Measurements from ENCODE around the gene PRRG2. TPM values are rescaled to one million over a fixed set of nuclear protein-coding genes. Genes with fewer than 3 reads are reported as not detected.

PRRG2 gene
- total RNA-seq, 4 donors from 2014 or later = 13.8 to 21.2 (median 16.7) TPM

- 1% methylated on average over 49 of the region's 51 CpGs for WGBS
- H3K36me3 ChIP-seq = peaks cover 7% of the 10 kb centered on the region
- DNase-seq (ENCODE audit: low spot score in 2 of 2) = peak; percentile 100
These were observed 59.2 kb downstream of the PRRG2 start, which contains the start of gene RRAS for GRCh38 chr19:49640113-49640898. RRAS (minus strand) TSS chr19:49640143; CDS start chr19:49640098, 45 bp downstream.

More at GRCh38 chr19:49640113-49640898, 59.2 kb downstream of the PRRG2 start, which contains the start of gene RRAS:
- TF ChIP-seq EP300 (IDR thresholded peaks at IDR 0.05) (peak; percentile 45), POLR2AphosphoS5 (IDR thresholded peaks at IDR 0.05) (peak; percentile 10 to 85 (median 76)), POLR2A (IDR thresholded peaks at IDR 0.05) (peak in 1 of 2 donors; percentile 89), CTCF (IDR thresholded peaks at IDR 0.05) (no peak)
- Histone ChIP-seq H3K4me1 (peaks cover 78% of the 10 kb centered on the region), H3K9me3 (no peaks in the 10 kb centered on the region), H3K4me3 (peak within 1 kb of the TSS; percentile 73), H3K27me3 (no peaks in the 10 kb centered on the region), H3K27ac (peak within 1 kb of the TSS; percentile 98)

Other genes starting within 250 kb of the PRRG2 start
- gene CD37, start 245.9 kb upstream of the PRRG2 start, total RNA-seq = 10 to 100 TPM in 1 of 4 donors, 1 to 10 TPM in 3; 2.9 to 25.7 (median 5.0) TPM
- gene TEAD2, start 218.9 kb upstream of the PRRG2 start, total RNA-seq = 10 to 100 TPM; 10.6 to 15.4 (median 13.2) TPM
- gene DKKL1, start 217.4 kb upstream of the PRRG2 start, total RNA-seq = not detected
- gene KASH5, start 193.1 kb upstream of the PRRG2 start, total RNA-seq = not detected
- gene PTH2, start 157.9 kb upstream of the PRRG2 start, total RNA-seq = not detected
- not detected for gene GFY, start 155.9 kb upstream of the PRRG2 start, total RNA-seq
- 1 to 10 TPM in 3 of 4 donors, under 1 TPM in 1; 0.60 to 1.2 (median 1.1) TPM for gene SLC17A7, start 139.8 kb upstream of the PRRG2 start, total RNA-seq
- gene PIH1D1, start 129.5 kb upstream of the PRRG2 start, total RNA-seq = 100 to 1,000 TPM in 2 of 4 donors, 10 to 100 TPM in 2; 82.0 to 124 (median 104) TPM
- gene ALDH16A1, start 128.1 kb upstream of the PRRG2 start, total RNA-seq = 10 to 100 TPM; 21.7 to 47.7 (median 35.9) TPM
- gene FLT3LG, start 107.1 kb upstream of the PRRG2 start, total RNA-seq = 1 to 10 TPM; 1.2 to 4.9 (median 4.4) TPM
- 1,000 to 10,000 TPM; 2,613 to 5,154 (median 4,451) TPM for gene RPL13A, start 93.7 kb upstream of the PRRG2 start, total RNA-seq
- 1,000 to 10,000 TPM; 3,049 to 5,024 (median 4,623) TPM for gene RPS11, start 84.9 kb upstream of the PRRG2 start, total RNA-seq
- 100 to 1,000 TPM in 3 of 4 donors, 10 to 100 TPM in 1; 96.2 to 136 (median 112) TPM for gene FCGRT, start 68.7 kb upstream of the PRRG2 start, total RNA-seq
- gene RCN3, start 53.3 kb upstream of the PRRG2 start, total RNA-seq = 10 to 100 TPM in 2 of 4 donors, 1 to 10 TPM in 2; 4.9 to 18.8 (median 9.0) TPM
- 10 to 100 TPM; 42.5 to 85.6 (median 68.9) TPM for gene NOSIP, start 760 bp upstream of the PRRG2 start, total RNA-seq
- 10 to 100 TPM; 24.6 to 50.3 (median 38.9) TPM for gene PRR12, start 9.9 kb downstream of the PRRG2 start, total RNA-seq
- 10 to 100 TPM; 12.9 to 28.8 (median 18.6) TPM for gene RRAS, start 58.8 kb downstream of the PRRG2 start, total RNA-seq
- gene SCAF1, start 60.9 kb downstream of the PRRG2 start, total RNA-seq = 10 to 100 TPM; 22.1 to 36.9 (median 28.5) TPM
- gene IRF3, start 84.5 kb downstream of the PRRG2 start, total RNA-seq = 100 to 1,000 TPM in 1 of 4 donors, 10 to 100 TPM in 3; 61.3 to 164 (median 81.0) TPM
- 10 to 100 TPM in 1 of 4 donors, 1 to 10 TPM in 3; 3.1 to 28.0 (median 7.5) TPM for gene BCL2L12, start 84.6 kb downstream of the PRRG2 start, total RNA-seq
- gene PRMT1, start 96.0 kb downstream of the PRRG2 start, total RNA-seq = 100 to 1,000 TPM; 101 to 142 (median 112) TPM
- gene ADM5, start 108.3 kb downstream of the PRRG2 start, total RNA-seq = 1 to 10 TPM; 1.8 to 7.6 (median 4.1) TPM
- 1 to 10 TPM in 1 of 4 donors, under 1 TPM in 3; 0.57 to 1.2 (median 0.92) TPM for gene CPT1C, start 109.8 kb downstream of the PRRG2 start, total RNA-seq
- gene TSKS, start 182.0 kb downstream of the PRRG2 start, total RNA-seq = 1 to 10 TPM in 2 of 4 donors, not detected in 2; 1.7 to 2.5 TPM
- gene AP2A1, start 185.7 kb downstream of the PRRG2 start, total RNA-seq = 100 to 1,000 TPM in 1 of 4 donors, 10 to 100 TPM in 3; 78.1 to 101 (median 93.4) TPM
- gene FUZ, start 232.0 kb downstream of the PRRG2 start, total RNA-seq = 10 to 100 TPM in 3 of 4 donors, 1 to 10 TPM in 1; 9.4 to 24.2 (median 14.4) TPM
- 10 to 100 TPM; 32.2 to 60.3 (median 40.8) TPM for gene MED25, start 237.0 kb downstream of the PRRG2 start, total RNA-seq